ENCODE measurements around the gene UBAP2L.

Gene UBAP2L

GRCh38 chr1:154220071-154220969 is at the start of gene UBAP2L:
Gene UBAP2L (plus strand): TSS chr1:154220955. CDS start chr1:154225124, 4,169 bp downstream.
- Mint-ChIP-seq H3K27ac (peak within 1 kb of the TSS; percentile 97), H3K4me1 (peaks cover 62% of the 10 kb centered on the region), H3K4me3 (peak within 1 kb of the TSS; percentile 91), H3K9me3 (no peaks in the 10 kb centered on the region), H3K27me3 (no peaks in the 10 kb centered on the region), H3K36me3 (peaks cover 30% of the 10 kb centered on the region)
- peak; percentile 96 for ATAC-seq

GRCh38 chr1:154171223-154171583 is 49.6 kb upstream of the UBAP2L start:
- Mint-ChIP-seq H3K27me3 (no peaks in the 10 kb centered on the region), H3K27ac (peak overlapping the region; percentile 46), H3K4me3 (no peak overlapping the region), H3K36me3 (peaks cover 83% of the 10 kb centered on the region), H3K9me3 (no peaks in the 10 kb centered on the region), H3K4me1 (peaks cover 42% of the 10 kb centered on the region)
- ATAC-seq, result no peak

- no peaks in the 10 kb centered on the region for H3K9me3 Mint-ChIP-seq
- peak overlapping the region; percentile 46 for H3K27ac Mint-ChIP-seq
- H3K4me3 Mint-ChIP-seq, result no peak overlapping the region
- no peaks in the 10 kb centered on the region for H3K27me3 Mint-ChIP-seq
- ATAC-seq, result no peak
- peaks cover 49% of the 10 kb centered on the region for H3K4me1 Mint-ChIP-seq
- H3K36me3 Mint-ChIP-seq, result peaks cover 79% of the 10 kb centered on the region
Measured at GRCh38 chr1:154171880-154172279, 48.9 kb upstream of the UBAP2L start.

GRCh38 chr1:154174654-154175053 is 46.1 kb upstream of the UBAP2L start:
- H3K4me3 Mint-ChIP-seq, result no peak overlapping the region
- no peaks in the 10 kb centered on the region for H3K27me3 Mint-ChIP-seq
- peak overlapping the region; percentile 42 for H3K27ac Mint-ChIP-seq
- peaks cover 73% of the 10 kb centered on the region for H3K36me3 Mint-ChIP-seq
- peaks cover 71% of the 10 kb centered on the region for H3K4me1 Mint-ChIP-seq
- H3K9me3 Mint-ChIP-seq, result no peaks in the 10 kb centered on the region
- ATAC-seq, result no peak

- no peak overlapping the region for H3K27ac Mint-ChIP-seq
- no peak for ATAC-seq
- H3K4me3 Mint-ChIP-seq, result no peak overlapping the region
- H3K9me3 Mint-ChIP-seq, result no peaks in the 10 kb centered on the region
- H3K36me3 Mint-ChIP-seq, result peaks cover 67% of the 10 kb centered on the region
- H3K27me3 Mint-ChIP-seq, result no peaks in the 10 kb centered on the region
- H3K4me1 Mint-ChIP-seq, result peaks cover 77% of the 10 kb centered on the region
Measured at GRCh38 chr1:154176337-154176736, 44.4 kb upstream of the UBAP2L start.

GRCh38 chr1:154178013-154178412 is 42.7 kb upstream of the UBAP2L start:
- no peak for ATAC-seq
- Mint-ChIP-seq H3K36me3 (peaks cover 62% of the 10 kb centered on the region), H3K27me3 (no peaks in the 10 kb centered on the region), H3K4me1 (peaks cover 76% of the 10 kb centered on the region), H3K4me3 (peak overlapping the region; percentile 46), H3K9me3 (no peaks in the 10 kb centered on the region), H3K27ac (peak overlapping the region; percentile 66)

GRCh38 chr1:154178911-154179811 is 41.6 kb upstream of the UBAP2L start:
- Mint-ChIP-seq H3K27me3 (no peaks in the 10 kb centered on the region), H3K36me3 (peaks cover 61% of the 10 kb centered on the region), H3K9me3 (no peaks in the 10 kb centered on the region), H3K4me1 (peaks cover 82% of the 10 kb centered on the region), H3K4me3 (peak overlapping the region; percentile 86), H3K27ac (peak overlapping the region; percentile 92)
- no peak for ATAC-seq

GRCh38 chr1:154179946-154180687 is 40.6 kb upstream of the UBAP2L start:
- peak; percentile 62 for ATAC-seq
- peaks cover 75% of the 10 kb centered on the region for H3K4me1 Mint-ChIP-seq

GRCh38 chr1:154181944-154182343 is 38.8 kb upstream of the UBAP2L start:
- Mint-ChIP-seq H3K27me3 (no peaks in the 10 kb centered on the region), H3K4me1 (peaks cover 59% of the 10 kb centered on the region), H3K27ac (peak overlapping the region; percentile 92), H3K9me3 (no peaks in the 10 kb centered on the region), H3K4me3 (peak overlapping the region; percentile 86), H3K36me3 (peaks cover 37% of the 10 kb centered on the region)
- ATAC-seq, result no peak

More at GRCh38 chr1:154179946-154180687, 40.6 kb upstream of the UBAP2L start:
- H3K36me3 Mint-ChIP-seq, result peaks cover 51% of the 10 kb centered on the region
- no peaks in the 10 kb centered on the region for H3K27me3 Mint-ChIP-seq
- H3K27ac Mint-ChIP-seq, result peak overlapping the region; percentile 92
- no peaks in the 10 kb centered on the region for H3K9me3 Mint-ChIP-seq
- peak overlapping the region; percentile 86 for H3K4me3 Mint-ChIP-seq

- Mint-ChIP-seq H3K36me3 (peaks cover 32% of the 10 kb centered on the region), H3K27me3 (no peaks in the 10 kb centered on the region), H3K27ac (peak overlapping the region; percentile 92), H3K4me1 (peaks cover 53% of the 10 kb centered on the region), H3K4me3 (peak overlapping the region; percentile 86), H3K9me3 (no peaks in the 10 kb centered on the region)
- ATAC-seq, result peak; percentile 85
Measured at GRCh38 chr1:154182344-154183045, 38.3 kb upstream of the UBAP2L start.

- peaks cover 45% of the 10 kb centered on the region for H3K4me1 Mint-ChIP-seq
- no peaks in the 10 kb centered on the region for H3K9me3 Mint-ChIP-seq
- H3K27me3 Mint-ChIP-seq, result no peaks in the 10 kb centered on the region
- ATAC-seq, result peak; percentile 90
- H3K36me3 Mint-ChIP-seq, result peaks cover 26% of the 10 kb centered on the region
- H3K4me3 Mint-ChIP-seq, result peak overlapping the region; percentile 86
- H3K27ac Mint-ChIP-seq, result peak overlapping the region; percentile 92
Measured at GRCh38 chr1:154183046-154183915, 37.5 kb upstream of the UBAP2L start.

GRCh38 chr1:154186177-154186576 is 34.6 kb upstream of the UBAP2L start:
- H3K27ac Mint-ChIP-seq, result no peak overlapping the region
- no peak for ATAC-seq
- H3K4me3 Mint-ChIP-seq, result no peak overlapping the region
- peaks cover 17% of the 10 kb centered on the region for H3K4me1 Mint-ChIP-seq
- H3K9me3 Mint-ChIP-seq, result no peaks in the 10 kb centered on the region
- H3K36me3 Mint-ChIP-seq, result peaks cover 15% of the 10 kb centered on the region
- no peaks in the 10 kb centered on the region for H3K27me3 Mint-ChIP-seq

- H3K4me1 Mint-ChIP-seq, result peaks cover 11% of the 10 kb centered on the region
- H3K4me3 Mint-ChIP-seq, result no peak overlapping the region
- peaks cover 3% of the 10 kb centered on the region for H3K27me3 Mint-ChIP-seq
- peaks cover 7% of the 10 kb centered on the region for H3K36me3 Mint-ChIP-seq
- H3K9me3 Mint-ChIP-seq, result no peaks in the 10 kb centered on the region
- no peak for ATAC-seq
- H3K27ac Mint-ChIP-seq, result no peak overlapping the region
Measured at GRCh38 chr1:154186852-154187501, 33.8 kb upstream of the UBAP2L start.
